Activated CD4-positive, CD25-positive, alpha-beta regulatory T cell treated with anti-CD3 and anti-CD28 coated beads, Interleukin-2, amount 50 U/mL, for 24 hours (primary cell): Measurements from ENCODE around the gene ITPKC.

ENCODE experiments used
- ATAC-seq, 2 donors: fragments of 150-1000 bp; cut with Tn5 transposase; one replicate each; pipeline ENCODE4 v1.10.0; 2021; ENCODE audit warnings: mild to moderate bottlenecking in 1 of 2, moderate library complexity in 1 of 2

ITPKC gene

DNA sequence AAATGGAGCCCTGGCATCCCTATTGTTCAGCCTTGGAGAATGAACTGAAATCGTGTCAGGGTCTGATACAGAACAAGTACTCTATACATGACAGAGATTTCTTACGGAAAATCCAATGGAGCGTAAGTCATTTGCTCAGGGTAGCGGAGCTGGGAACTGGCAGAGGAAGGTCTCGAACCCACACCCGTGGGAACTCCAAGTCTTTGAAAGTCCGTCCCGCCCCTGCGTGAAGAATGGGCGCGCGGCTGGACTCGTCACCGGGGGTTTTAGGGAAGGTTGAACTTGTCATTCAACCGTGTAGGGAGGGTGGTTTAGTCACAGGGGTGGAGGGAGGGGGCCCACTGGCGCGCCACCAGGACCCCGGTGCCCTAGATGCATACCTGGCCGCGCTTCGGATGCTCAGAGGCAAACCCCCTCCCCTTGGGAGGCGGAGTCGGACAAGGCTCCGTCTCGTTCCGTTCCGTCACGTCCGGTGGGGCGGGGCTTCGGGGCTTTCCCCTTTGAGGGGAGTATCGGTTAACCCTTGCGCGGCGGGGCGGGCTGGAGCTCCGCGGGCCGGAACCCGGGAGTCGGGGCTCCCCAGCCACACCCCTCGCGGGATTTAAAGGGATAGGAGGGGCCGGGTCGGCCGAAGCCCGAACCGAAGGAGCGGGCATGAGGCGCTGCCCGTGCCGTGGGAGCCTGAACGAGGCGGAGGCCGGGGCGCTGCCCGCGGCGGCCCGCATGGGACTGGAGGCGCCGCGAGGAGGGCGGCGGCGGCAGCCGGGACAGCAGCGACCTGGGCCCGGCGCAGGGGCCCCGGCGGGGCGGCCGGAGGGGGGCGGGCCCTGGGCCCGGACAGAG lies at the start of gene ITPKC, which contains the start of gene COQ8B:
Gene ITPKC (plus strand): TSS at position 631 of the 843 bp plus-strand sequence. CDS start 24 bp downstream, at position 655.
Gene COQ8B (minus strand): TSS at position 405 of the 843 bp plus-strand sequence. CDS start 2,254 bp downstream, outside the sequence.
- peak; percentile 75 to 78 for ATAC-seq

DNA sequence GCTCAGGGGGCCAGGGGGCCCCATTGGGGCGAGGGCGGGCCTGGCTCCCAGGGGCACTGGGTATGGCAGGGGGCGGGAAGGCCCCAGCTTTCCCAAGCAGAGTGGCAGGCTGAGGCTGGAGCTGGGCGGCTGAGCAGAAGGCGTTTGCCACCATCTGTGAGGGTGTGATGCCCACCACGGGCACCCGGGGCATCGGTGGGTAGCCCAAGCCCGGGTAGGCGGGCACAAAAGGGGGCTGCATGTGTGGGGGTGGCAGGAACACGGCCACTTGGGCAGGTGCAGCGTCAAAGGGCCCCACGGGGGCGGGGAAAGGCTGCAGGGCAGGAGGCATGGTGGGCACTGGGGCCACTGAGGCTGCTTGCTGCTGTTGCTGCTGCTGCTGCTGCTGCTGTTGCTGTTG lies 49.3 kb upstream of the ITPKC start:
- ATAC-seq: no peak

DNA sequence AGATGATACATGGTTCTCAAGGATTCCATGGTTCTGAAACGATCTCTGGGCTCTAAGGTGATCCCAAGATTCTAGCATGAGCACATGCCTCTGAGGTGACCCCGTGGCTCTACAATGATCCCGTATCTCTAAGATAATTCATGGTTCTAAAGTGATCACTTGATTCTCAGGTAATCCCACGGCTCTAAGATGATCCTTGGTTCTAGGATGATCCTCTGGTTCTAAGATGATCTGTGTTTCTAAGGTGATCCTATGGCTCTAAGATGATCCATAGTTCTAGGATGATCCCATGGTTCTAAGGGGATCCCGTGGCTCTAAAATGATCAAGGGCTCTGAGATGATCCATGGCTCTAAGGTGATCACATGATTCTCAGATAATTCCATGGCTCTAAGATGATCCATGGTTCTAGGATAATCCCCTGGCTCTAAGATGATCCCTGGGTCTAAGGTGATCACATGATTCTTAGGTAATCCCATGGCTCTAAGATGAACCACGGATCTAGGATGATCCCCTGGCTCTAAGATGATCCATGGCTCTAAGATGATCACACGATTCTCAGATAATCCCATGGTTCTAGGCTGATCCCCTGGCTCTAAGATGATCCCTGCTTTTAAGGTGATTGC lies 47.8 kb upstream of the ITPKC start:
- ATAC-seq: no peak

DNA sequence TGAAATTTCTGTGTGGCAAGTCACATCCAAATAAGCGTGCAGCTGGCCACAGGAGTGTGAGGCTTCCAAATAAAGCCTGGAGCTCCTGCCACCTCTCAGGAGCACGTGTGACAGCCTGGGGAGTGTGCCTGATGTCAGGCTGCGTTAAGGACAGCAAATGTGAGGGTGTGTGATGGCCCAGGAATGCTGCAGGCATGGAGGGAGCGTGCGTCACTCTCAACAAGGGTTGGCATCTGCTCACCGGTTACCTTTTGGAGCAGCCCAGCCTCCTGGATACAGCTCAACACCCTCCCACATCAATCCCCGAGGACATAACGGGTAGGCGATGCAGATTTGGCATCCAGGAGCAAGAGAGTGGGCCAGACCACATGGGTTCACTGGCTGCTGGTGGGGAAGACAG lies 45.5 kb upstream of the ITPKC start:
- ATAC-seq: no peak

DNA sequence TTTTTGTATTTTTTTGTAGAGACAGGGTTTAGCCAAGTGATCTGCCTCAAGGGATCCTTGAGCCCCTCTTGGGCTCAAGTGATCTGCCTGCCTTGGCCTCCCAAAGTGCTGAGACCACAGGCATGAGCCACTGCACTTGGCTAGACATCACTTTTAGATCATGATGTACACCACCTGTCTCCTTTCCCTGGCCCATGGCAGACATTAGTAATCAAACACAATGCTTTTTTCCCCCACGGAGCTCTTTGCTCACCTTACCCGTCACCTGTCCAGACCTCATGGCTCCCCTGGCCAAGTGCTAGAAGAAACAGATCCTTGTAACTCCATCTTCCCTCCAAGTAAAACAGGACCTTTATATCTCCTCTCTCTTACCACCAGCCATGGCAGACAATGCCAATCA lies 44.9 kb upstream of the ITPKC start:
- no peak for ATAC-seq

DNA sequence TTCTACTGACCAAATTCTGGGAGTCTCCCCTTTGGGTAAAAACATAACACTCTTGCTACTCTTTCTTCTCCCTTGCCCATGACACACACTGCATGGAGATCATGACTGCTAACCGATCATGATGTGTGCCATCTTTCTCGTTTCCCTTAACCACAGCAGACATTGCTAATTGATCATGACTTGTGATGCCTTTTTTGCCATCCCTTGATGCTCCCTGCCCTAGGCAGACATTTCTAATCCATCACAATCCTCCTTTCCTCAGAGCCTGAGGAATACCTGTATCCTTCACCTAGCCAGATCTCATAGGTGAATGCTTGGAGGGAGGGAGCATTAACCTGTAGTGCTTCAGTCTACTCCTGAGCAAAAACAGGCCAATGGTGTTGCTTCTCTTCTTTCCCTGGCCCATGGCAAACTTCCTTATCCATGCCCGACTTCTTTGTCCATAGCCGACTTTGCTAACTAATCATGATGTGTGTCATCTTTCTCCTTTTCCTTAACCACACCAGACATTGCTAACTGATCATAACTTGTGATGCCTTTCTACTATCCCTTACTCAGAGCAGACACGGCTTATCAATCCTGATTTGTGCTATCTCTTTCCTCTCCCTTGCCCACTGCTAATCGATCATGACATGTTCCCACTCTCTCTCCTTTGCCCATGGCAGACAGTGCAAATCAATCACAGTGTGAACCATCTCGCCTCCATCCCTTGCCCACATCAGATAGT lies 44.2 kb upstream of the ITPKC start:
- no peak for ATAC-seq

DNA sequence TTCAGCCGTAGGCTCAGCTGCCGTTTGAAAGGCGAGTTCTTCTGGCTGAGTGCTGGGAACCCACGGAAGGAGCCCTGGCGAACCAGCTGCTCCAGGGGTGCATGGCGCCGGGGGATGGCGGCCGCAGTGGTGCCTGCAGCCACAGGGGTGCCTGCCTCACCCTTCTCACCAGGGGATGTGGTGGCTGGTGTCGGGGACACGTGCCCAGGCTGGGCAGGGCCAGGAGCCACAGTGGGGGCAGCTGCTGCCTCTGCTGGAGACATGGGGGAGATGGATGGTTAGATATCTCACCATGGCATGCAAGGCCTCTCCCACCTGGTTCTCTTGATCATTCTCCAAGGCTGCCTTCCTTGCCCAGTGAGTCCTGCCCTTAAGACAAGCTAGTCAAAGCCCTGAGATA lies 43.5 kb upstream of the ITPKC start:
- ATAC-seq: no peak

DNA sequence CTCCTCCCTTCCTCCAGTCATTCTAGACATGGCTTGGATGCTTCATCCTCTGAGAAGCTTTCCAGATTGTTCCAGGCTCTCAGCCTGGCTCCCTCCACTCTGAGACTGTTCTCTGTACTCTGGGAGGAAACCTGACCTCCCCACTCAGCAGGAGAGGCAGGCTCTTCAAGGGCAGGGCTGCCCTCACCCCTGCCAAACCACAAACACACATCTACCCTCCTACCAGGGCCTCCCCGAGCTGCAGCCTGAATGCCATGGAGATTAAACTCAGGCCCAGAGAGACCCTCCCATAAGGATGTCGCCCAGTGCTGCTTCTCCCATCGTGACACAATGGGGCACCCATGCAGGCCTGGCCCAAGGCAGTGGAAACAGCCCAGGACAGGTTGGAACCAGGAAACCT lies 42.6 kb upstream of the ITPKC start:
- no peak for ATAC-seq

DNA sequence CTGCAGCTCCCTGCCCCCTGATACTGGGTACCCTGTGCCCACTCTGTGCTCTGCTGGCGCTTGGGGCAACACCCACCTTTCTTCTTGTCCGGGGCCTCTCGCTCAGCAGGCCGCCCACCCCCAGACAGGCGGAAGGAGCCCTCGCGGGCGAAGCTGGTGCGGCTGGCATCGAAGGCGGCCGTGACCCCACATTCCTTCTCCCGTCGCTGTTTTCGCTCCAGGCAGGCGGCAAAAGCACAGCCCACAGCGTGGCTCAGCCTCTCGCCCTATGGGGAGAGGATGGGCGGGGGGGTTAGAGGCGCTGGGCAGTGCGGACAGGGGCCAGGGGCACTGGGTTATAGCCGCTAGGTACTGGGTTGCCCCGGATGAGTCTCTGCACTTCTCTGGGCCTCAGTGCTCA lies 39.8 kb upstream of the ITPKC start:
- ATAC-seq: no peak

DNA sequence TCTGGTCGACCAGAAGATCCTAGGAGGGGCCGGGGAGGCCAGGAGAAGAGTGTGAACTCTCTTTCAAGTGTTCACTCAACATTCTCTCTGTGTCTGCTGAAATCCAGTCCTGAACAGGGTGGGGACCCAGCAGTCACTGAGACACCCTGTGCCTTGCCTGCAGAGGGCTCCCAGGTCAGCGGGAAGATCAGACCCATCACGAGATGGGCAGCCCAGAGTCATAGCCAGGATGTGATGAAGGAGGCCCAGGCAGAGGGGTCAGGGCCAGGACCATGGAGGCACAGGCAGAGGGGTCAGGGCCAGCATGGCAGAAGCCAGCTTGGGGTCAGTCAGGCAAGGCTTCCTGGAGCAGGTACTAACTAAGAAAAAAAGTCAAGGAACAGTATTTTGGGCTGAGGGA lies 35.9 kb upstream of the ITPKC start:
- ATAC-seq: no peak

DNA sequence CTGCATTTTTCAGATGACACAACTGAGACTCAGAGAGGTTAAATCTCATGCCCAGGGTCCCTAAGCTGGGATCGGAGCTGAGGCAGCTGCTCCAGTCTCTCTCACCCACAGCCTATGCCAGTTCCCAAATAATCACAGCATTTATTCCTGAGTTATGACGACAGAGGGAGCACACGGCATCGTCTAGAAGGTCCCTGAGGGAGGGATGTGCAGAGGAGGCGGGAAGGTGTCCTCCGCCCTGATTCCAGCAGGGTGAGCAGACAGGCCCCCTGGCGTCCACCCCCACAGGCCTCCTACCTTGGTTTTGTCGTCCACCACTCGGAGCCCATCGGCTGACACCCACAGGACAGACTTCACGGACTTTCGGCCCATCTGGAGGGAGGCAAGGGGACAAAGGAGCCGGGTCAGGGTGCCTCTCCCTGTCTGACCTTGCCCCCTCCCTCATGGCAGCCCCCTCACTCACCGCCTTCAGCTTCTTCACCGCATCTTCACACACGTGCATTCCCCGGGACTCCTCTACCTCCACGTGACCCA lies 34.4 kb upstream of the ITPKC start:
- no peak for ATAC-seq

DNA sequence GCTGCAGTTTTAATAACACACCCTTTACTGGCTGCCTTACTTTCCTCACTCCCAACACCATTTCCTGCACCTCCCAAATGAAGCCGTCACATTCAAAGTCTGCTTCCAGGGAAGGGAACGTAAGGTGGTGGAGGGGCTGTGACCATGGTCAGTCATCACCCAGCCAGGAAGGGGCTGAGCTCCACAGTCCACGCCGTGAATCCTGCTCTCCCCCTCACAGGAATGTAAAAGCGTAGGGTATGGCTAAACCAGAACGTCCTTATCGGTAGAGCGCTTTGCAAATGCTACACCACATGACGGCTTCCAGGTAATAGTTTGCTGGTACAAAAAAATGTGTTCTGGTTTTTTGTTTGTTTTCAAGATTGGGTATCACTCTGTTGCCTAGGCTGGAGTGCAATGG lies 33.5 kb upstream of the ITPKC start:
- no peak for ATAC-seq

DNA sequence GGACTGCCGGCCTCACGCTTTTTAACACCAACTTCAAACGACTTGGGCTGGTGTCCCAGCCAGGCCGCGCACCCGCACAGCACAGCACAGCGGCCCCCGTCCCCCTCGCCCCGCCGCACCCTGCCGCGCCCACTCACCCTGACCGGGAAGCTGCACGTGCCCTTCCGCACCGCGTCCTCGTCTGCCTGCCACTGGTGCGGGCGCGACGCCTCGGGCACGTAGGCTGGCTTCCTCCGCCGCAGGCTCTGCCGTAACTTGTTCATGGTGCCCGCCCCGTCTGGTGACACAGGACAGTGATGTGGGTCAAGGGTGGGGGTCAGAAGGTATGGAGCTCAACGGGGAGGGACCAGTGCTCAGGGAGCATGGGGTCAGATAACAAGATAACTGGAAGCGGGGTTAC lies 32.6 kb upstream of the ITPKC start:
- no peak for ATAC-seq

DNA sequence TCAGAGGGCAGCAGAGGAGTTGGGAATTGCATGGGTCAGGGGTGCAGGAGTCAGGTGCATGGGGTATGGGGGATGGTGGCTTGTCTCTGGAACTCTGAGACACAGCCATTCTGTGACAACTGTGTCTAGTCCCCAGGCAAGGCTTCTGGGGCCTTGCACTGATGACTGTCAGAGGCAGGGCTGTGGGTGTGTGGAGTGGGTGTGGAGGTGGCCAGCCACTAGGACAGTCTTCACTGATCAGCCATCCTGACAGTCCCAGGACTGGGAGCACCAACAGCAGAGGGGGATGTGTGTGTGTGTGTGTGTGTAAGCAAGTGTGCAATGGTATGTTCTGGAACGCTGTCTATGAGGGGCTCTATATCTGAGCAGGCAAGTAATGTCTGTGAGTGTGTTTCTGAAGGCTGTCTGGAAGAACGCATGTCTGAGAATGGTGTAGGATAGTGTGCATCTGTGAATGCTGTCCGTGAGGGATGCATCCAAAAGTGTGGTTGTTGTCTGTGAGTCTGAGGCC lies 31.8 kb upstream of the ITPKC start:
- ATAC-seq: no peak

DNA sequence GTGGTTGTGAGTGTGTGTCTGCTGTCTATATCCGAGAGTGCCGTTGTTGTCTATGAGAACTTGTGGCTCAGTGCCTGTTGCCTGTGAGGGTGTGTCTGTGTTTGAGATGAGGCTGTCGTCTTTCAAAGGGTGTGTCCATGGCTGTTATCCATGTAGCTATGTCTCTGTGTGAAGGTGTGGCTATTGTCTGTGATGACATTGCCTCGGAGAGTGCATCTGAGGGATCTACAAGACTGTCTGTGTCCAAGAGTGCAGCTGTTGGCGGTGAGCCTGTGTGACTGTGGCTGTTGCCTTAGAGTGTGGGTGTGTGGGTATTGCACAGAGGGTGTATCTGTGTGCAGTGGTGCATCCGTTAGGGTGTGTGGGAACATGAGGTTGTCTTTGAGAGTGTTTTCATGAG lies 31.3 kb upstream of the ITPKC start:
- no peak for ATAC-seq

DNA sequence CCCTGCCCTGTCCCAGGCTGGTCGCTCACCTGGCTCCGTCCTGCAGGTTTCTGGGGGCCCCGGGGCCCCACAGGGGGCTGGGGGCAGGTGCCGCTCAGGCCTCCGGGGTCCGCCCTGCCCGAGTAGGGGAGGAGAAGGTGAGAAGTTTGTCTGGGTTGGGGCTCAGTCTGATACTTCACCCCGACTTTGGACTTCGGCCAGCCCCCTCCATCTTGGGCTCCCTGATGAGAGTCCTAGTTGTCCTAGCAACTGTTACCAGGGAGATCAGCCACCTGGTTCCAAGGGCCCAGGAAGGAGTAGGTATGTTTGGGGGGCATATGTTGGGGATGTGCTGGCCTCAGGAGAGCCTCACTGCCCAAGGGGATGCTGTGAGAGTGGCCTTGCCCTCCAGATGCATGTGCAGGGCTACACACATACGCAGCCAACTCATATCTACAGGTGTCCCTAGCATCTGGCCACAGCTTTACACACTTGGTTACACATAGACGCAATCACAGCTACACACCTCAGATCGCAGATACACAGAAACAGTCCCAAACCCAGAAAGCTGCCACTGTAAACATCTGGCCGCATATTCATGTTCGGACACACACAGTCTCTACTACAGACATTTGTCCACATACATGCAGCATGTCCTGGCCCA lies 29.9 kb upstream of the ITPKC start:
- ATAC-seq: no peak

DNA sequence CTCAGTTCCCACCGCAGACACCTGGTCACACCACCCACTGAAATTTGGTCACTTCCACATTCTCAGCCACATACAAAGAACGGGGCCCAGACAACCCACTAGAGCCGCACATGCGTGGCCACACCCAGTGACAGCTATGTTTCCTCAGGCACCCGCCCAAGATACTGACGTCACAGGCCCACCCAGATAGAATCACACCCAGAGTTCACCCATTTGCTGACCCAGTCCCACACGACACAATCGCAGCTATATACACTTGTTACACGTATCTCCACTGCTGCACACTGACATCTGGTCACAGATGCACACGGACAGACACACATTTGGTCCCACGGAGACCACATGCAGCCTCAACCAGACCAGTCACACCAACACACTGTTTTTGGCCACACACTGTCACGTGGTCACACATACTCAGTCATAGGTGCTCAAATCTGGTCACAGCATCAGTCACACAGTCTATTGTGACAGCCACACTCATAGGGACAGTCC lies 29.3 kb upstream of the ITPKC start:
- ATAC-seq: no peak

DNA sequence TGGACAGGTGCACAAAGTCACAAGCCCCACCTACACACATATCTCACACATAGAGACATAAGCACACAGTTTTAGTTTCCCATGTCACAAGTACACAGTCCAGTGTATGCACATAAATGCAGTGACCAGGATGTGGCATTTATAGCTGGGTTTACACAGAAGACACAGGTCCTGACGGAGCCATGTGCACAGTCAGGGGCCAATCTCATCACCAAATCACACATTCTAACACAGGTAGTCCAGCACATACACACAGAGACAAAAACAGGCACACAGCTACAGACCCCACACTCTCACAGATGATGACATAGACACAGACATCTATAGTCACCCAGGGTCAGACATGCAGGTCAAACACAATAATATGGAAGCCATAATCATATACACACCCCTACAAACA lies 28.6 kb upstream of the ITPKC start:
- no peak for ATAC-seq

DNA sequence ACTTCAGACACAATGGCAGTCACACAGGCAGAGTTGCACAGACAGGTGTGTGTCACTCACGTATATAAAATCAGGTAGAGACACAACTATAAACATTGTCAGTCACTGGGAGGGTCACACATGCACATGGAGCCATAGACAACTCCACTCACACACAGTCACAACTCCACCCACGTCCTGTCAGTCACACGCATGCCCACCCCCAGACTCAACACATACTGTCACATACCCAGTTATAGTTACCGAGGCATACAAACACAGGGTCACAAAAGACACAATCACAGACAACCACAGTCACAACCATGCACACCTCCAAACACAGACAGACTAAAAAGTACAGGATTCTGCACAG lies 27.9 kb upstream of the ITPKC start:
- ATAC-seq: no peak

DNA sequence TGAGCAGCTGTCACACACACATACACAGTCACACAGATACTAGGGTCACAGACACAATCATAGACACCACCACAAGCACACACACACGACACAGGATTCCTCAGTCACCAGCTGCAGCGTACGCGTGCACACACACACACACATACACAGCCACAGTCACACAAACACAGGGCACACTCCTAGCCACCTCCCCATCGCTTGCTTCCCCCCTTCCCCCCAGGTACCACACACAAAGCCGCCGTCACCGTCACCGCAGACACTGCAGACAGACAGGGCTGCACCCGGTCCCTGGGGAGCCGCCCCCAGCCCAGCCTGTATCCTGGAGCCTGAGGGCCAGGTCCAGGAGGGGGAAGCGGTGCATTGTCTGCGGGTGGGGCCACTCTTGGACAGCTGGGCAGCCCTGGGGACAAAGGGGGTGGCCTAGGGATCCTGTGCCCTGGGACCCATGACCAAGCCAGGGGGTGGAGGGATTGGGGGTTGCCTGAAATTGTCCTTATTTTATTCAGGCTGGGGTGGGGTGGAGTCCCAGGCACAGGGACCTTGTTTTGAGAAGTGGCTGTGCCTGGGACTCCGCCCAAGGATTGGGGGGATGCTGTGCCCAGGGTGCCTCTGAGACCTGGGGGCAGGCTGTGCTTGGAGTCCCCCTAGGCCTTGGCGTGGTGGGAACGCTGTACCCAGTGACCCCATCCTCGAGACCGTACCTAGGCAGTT lies 27.4 kb upstream of the ITPKC start:
- no peak for ATAC-seq

DNA sequence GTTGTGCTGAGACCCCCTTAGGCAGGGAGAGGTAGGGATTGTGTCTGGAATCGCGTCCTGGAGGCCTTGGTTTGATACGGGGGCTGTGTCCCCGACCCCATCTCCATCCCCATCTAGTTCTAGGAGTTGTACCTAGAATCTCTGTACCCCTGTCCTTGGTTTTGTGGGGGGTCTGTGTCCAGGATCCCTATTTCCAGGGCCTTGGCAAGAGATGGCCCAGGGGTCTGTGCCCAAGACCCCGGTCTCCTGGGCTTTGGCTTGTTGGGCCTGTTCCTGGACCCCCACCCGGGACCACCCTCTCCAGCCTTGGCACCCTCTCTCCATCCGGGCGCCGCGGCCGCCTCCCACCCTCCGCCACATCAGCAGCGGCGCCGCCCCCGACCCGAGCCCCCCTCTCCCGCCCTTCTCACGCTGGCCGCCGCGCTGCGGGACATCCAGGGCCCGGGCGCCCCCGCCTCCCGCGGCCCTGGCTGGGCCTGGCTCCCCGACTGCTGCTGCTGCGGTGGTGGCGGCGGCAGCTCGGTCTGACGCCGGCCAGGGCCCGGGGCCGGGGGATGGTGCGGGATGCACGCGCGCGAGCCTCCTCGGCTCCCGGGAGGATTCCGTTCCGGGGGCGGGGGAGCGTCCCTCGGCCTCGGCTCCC lies 26.7 kb upstream of the ITPKC start, which contains the start of gene NUMBL:
Gene NUMBL (minus strand): TSS at position 602 of the 643 bp plus-strand sequence. CDS start 168 bp downstream, at position 434.
- no peak for ATAC-seq
